K562 (cell line): ENCODE measurements around the gene F2RL2. TPM values are rescaled to one million over a fixed set of nuclear protein-coding genes. Genes with fewer than 3 reads are reported as not detected.

Experiments used
- ATF7 ChIP-seq: fragments of 450-650 bp; IDR thresholded peaks from 2 replicates; pipeline ENCODE4 v1.7.1; 2014; ENCODE audit warnings: mild to moderate bottlenecking, moderate library complexity
- CTCF ChIP-seq, 3 experiments: IDR thresholded peaks in 2 of 3; conservative IDR thresholded peaks in 1 of 3; 2 replicates each; pipeline ENCODE4 v1.5.1; 2011 to 2012; ENCODE audit warnings: low read length in 3 of 3, mild to moderate bottlenecking in 3 of 3, control low read depth in 2 of 3, improper control_type of control experiment in 1 of 3, inconsistent platforms in 1 of 3, low read depth in 1 of 3, mixed read lengths in 1 of 3, moderate library complexity in 1 of 3; ENCODE audit not compliant: insufficient read depth in 2 of 3
- EP400 ChIP-seq: fragments of 450-650 bp; IDR thresholded peaks from 2 replicates; pipeline ENCODE4 v1.6.1; 2017; ENCODE audit warnings: antibody characterized with exemption, mild to moderate bottlenecking, moderate library complexity
- KAT7 ChIP-seq: sonication (generic); formaldehyde crosslinking; IDR thresholded peaks from 2 replicates; pipeline ENCODE4 v1.8.0; 2022; ENCODE audit warnings: missing genetic modification reagents, mild to moderate bottlenecking, borderline replicate concordance
- MBD2 ChIP-seq: sonication (generic); IDR thresholded peaks from 2 replicates; pipeline ENCODE4 v1.6.1; 2016; ENCODE audit warnings: low read depth, borderline replicate concordance
- MCM2 ChIP-seq: fragments of 450-650 bp; IDR thresholded peaks from 2 replicates; pipeline ENCODE4 v1.6.1; 2017; ENCODE audit warnings: low read depth, mild to moderate bottlenecking
- MEF2D ChIP-seq: conservative IDR thresholded peaks from 2 replicates; pipeline ENCODE4 v1.6.1; 2016; ENCODE audit warnings: low read depth, missing genetic modification characterization, missing compliant biosample characterization
- MNT ChIP-seq, 2 experiments: fragments of 450-650 bp; conservative IDR thresholded peaks; 2 replicates each; pipeline ENCODE4 v1.6.1; 2017; ENCODE audit warnings: mild to moderate bottlenecking in 2 of 2, moderate library complexity in 2 of 2
- NFATC3 ChIP-seq: fragments of 450-650 bp; IDR thresholded peaks from 2 replicates; pipeline ENCODE4 v1.6.1; 2017; ENCODE audit warnings: mild to moderate bottlenecking
- OTX1 ChIP-seq: fragments of 450-650 bp; formaldehyde crosslinking; IDR thresholded peaks from 2 replicates; pipeline ENCODE4 v1.4.0; 2022; ENCODE audit warnings: mild to moderate bottlenecking
- POLR2AphosphoS2 ChIP-seq: IDR thresholded peaks from 2 replicates; pipeline ENCODE4 v1.6.1; 2012; ENCODE audit warnings: low read length, improper control_type of control experiment
- RB1 ChIP-seq: fragments of 450-650 bp; IDR thresholded peaks from 2 replicates; pipeline ENCODE4 v1.6.1; 2017; ENCODE audit warnings: low read depth, mild to moderate bottlenecking
- SAFB ChIP-seq: fragments of 200-400 bp; formaldehyde crosslinking; IDR thresholded peaks from 2 replicates; pipeline ENCODE4 v1.6.1; 2017; ENCODE audit warnings: low read depth, low read length, borderline replicate concordance
- SMAD4 ChIP-seq: fragments of 250-450 bp; sonication (Bioruptor Pico); conservative IDR thresholded peaks from 2 replicates; pipeline ENCODE4 v1.8.0; 2021; ENCODE audit warnings: inconsistent platforms, mild to moderate bottlenecking, moderate library complexity
- TCFL5 ChIP-seq: fragments of 250-450 bp; sonication (Bioruptor Pico); conservative IDR thresholded peaks from 2 replicates; pipeline ENCODE4 v1.6.1; 2021; ENCODE audit warnings: mild to moderate bottlenecking, moderate library complexity, matching md5 sums
- TEAD2 ChIP-seq: fragments of 450-650 bp; IDR thresholded peaks from 2 replicates; pipeline ENCODE4 v1.6.1; 2016; ENCODE audit warnings: missing genetic modification characterization, control low read depth, missing compliant biosample characterization
- ZFP30 ChIP-seq: fragments of 250-450 bp; sonication (Bioruptor Pico); IDR thresholded peaks from 2 replicates; pipeline ENCODE4 v1.8.0; 2022; ENCODE audit warnings: moderate library complexity, mild to moderate bottlenecking, inconsistent platforms, borderline replicate concordance
- ZKSCAN8 ChIP-seq: fragments of 200-800 bp; sonication (Bioruptor generic); IDR thresholded peaks from 2 replicates; pipeline ENCODE4 v1.6.1; 2016; ENCODE audit warnings: missing genetic modification characterization, missing compliant biosample characterization
- ZNF24 ChIP-seq: fragments of 450-650 bp; IDR thresholded peaks from 2 replicates; pipeline ENCODE4 v1.6.1; 2016
- ZNF384 ChIP-seq: IDR thresholded peaks from 2 replicates; pipeline ENCODE4 v1.6.1; 2012; ENCODE audit warnings: low read depth, low read length, improper control_type of control experiment
- ZNF668 ChIP-seq: fragments of 250-450 bp; sonication (Bioruptor Pico); IDR thresholded peaks from 2 replicates; pipeline ENCODE4 v1.8.0; 2022; ENCODE audit warnings: mild to moderate bottlenecking, inconsistent platforms
- polyA plus RNA-seq, 8 experiments: library from polyadenylated mRNA; depleted of rRNA in 4 of 8; stranded (reverse) in 5 of 8; unstranded in 3 of 8; fragments of >200 nt; fragmentation: Nextera tagmentation in 2 of 8; fragmentation: Illumina TruSeq in 1 of 8; extraction: Ambion mirVana in 2 of 8; extraction: Trizol in 1 of 8; gene quantifications; 2 replicates each; pipeline versions ENCODE4 v1.2.1 to v1.2.3, GENCODE V29; 2011 to 2014; ENCODE audit warnings: inconsistent platforms in 1 of 8, missing spikeins in 1 of 8
- total RNA-seq, 7 experiments: library from RNA; depleted of rRNA in 6 of 7; stranded (reverse); fragments of >200 nt in 6 of 7; fragmentation: Illumina TruSeq in 2 of 7; extraction: Trizol in 2 of 7; gene quantifications; 2 replicates each; pipeline versions ENCODE4 v1.2.1 to v1.2.3, GENCODE V29; 2011 to 2021; ENCODE audit warnings: low replicate concordance in 1 of 7
- TF ChIP-seq, protein P1 (sequence below): fragments of 250-450 bp; sonication (Bioruptor Pico); IDR thresholded peaks from 2 replicates; pipeline ENCODE4 v1.8.0; 2021; ENCODE audit warnings: moderate library complexity, mild to moderate bottlenecking, inconsistent platforms
- TF ChIP-seq, protein P2 (sequence below): fragments of 200-800 bp; sonication (Bioruptor generic); IDR thresholded peaks from 2 replicates; pipeline ENCODE4 v1.6.1; 2017; ENCODE audit warnings: missing genetic modification characterization, missing compliant biosample characterization

F2RL2 gene
- total and polyA plus RNA-seq, 9 of the 15 experiments (the other 6 are each of a cell fraction or from before 2014, with no cell fraction given), result 0.03 to 0.12 (median 0.06) TPM; not detected in 3

GRCh38 chr5:76657683-76658311 is 34.6 kb upstream of the F2RL2 start (continued):
- TF ChIP-seq MNT (conservative IDR thresholded peaks at IDR 0.05), result peak in 1 of 2 experiments; percentile 51; a peak in 2 of 4 replicates
- TF ChIP-seq POLR2AphosphoS2, result no peak
- TF ChIP-seq, protein P1, sequence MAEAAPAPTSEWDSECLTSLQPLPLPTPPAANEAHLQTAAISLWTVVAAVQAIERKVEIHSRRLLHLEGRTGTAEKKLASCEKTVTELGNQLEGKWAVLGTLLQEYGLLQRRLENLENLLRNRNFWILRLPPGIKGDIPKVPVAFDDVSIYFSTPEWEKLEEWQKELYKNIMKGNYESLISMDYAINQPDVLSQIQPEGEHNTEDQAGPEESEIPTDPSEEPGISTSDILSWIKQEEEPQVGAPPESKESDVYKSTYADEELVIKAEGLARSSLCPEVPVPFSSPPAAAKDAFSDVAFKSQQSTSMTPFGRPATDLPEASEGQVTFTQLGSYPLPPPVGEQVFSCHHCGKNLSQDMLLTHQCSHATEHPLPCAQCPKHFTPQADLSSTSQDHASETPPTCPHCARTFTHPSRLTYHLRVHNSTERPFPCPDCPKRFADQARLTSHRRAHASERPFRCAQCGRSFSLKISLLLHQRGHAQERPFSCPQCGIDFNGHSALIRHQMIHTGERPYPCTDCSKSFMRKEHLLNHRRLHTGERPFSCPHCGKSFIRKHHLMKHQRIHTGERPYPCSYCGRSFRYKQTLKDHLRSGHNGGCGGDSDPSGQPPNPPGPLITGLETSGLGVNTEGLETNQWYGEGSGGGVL (CRISPR knock-in tag), result no peak
- no peak for TF ChIP-seq ZNF384
- no peak for TF ChIP-seq KAT7 (CRISPR knock-in tag)
- no peak for TF ChIP-seq RB1
- TF ChIP-seq SMAD4 (CRISPR knock-in tag), result peak; percentile 94
- peak; percentile 69 for TF ChIP-seq MEF2D (tag)
- TF ChIP-seq EP400, result peak; percentile 55; the same call in 1 of the 2 replicates
- 0 out of 2 replicates have a peak, but pooled peaks have one; percentile 16 for TF ChIP-seq ZNF668 (CRISPR knock-in tag)
- TF ChIP-seq, protein P2, sequence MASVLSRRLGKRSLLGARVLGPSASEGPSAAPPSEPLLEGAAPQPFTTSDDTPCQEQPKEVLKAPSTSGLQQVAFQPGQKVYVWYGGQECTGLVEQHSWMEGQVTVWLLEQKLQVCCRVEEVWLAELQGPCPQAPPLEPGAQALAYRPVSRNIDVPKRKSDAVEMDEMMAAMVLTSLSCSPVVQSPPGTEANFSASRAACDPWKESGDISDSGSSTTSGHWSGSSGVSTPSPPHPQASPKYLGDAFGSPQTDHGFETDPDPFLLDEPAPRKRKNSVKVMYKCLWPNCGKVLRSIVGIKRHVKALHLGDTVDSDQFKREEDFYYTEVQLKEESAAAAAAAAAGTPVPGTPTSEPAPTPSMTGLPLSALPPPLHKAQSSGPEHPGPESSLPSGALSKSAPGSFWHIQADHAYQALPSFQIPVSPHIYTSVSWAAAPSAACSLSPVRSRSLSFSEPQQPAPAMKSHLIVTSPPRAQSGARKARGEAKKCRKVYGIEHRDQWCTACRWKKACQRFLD (CRISPR knock-in tag), result peak; percentile 97
- TF ChIP-seq MCM2, result no peak
- TF ChIP-seq ATF7, result peak; percentile 81
- TF ChIP-seq OTX1, result no peak
- TF ChIP-seq ZKSCAN8 (CRISPR knock-in tag), result peak; percentile 91
- TF ChIP-seq TCFL5 (CRISPR knock-in tag), result no peak
- TF ChIP-seq CTCF (IDR thresholded peaks at IDR 0.05 in 2 of 3, conservative IDR thresholded peaks at IDR 0.05 in 1 of 3; ENCODE audit: insufficient read depth in 2 of 3, low read depth in 1 of 3, low read length in 3 of 3), result no peak
- peak; percentile 88 for TF ChIP-seq MBD2
- TF ChIP-seq SAFB, result no peak
- TF ChIP-seq NFATC3, result peak; percentile 91; the same call in 1 of the 2 replicates
- TF ChIP-seq TEAD2 (tag), result peak; percentile 84
- TF ChIP-seq ZFP30 (CRISPR knock-in tag), result no peak
- peak; percentile 68; the same call in 1 of the 2 replicates for TF ChIP-seq ZNF24
